ENCODE measurements around the gene EAF1. TPM values are rescaled to one million over a fixed set of nuclear protein-coding genes. Genes with fewer than 3 reads are reported as not detected.
"Not testable (repeated sequence)": the region's sequence is repeated elsewhere in the genome, so short reads cannot be mapped to it uniquely, and the experiment has no call there.

Gene EAF1
- total RNA-seq, 1 experiment from 2014 or later, result 9.9 TPM

DNA sequence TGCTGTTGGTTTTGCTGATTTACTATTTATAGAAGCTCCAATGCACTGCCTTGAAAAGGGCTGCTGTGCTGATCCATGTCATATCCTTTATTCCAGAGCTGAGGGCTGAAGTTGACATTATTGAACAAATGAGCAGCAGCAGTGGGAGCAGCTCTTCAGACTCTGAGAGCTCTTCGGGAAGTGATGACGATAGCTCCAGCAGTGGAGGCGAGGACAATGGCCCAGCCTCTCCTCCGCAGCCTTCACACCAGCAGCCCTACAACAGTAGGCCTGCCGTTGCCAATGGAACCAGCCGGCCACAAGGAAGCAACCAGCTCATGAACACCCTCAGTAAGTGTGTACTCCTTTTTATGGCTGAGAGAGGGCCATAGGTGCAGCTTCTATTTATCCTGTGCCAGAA, 8.8 kb downstream of the EAF1 start:
- Histone ChIP-seq H3K27me3 (no peaks in the 10 kb centered on the region), H3K9me3 (no peaks in the 10 kb centered on the region), H3K4me3 (no peak overlapping the region), H3K36me3 (peaks cover 45% of the 10 kb centered on the region)
- no peak for DNase-seq

DNA sequence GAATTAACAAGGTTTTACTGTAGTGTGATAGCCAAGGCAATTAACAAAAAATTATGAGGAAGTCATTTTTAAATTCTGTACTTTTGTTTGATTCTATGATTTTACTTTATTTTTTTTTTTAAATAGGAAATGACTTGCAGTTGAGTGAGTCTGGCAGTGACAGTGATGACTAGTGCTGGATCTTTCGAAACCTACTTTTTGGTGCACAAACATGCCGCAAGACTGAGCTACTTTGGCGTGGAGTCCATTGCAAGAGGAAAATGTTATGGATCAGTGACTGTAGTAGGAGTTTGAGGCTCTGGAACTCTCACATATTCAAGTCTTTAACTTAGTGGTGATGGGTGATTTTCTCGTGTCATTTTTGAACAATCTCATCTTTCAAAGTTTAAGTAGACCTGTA, 11.6 kb downstream of the EAF1 start:
- Histone ChIP-seq H3K36me3 (peaks cover 40% of the 10 kb centered on the region), H3K4me3 (no peak overlapping the region), H3K27me3 (no peaks in the 10 kb centered on the region), H3K9me3 (no peaks in the 10 kb centered on the region)
- DNase-seq, result peak; percentile 45

DNA sequence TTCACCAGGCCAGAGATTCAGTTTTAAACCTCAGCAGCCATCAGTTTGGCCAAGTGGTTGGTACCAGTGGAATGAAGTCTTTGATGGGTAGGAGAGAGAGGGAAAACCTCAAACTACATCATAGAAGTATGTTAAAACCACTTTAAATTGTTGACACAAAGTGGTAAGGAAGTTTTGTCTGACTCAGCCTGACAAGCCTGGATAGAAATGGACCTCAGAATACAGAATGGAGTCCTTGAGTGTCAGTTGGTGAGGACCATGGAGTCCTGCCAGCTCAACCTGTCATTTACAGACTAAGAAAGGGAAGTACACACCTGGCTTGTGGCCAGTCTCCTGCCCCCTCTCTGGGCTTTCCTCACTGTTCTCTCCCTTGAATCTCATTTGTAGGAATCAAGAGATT, 12.1 kb downstream of the EAF1 start:
- H3K4me3 ChIP-seq, result no peak overlapping the region
- DNase-seq, result peak; percentile 24
- no peaks in the 10 kb centered on the region for H3K27me3 ChIP-seq
- peaks cover 37% of the 10 kb centered on the region for H3K36me3 ChIP-seq
- H3K9me3 ChIP-seq, result no peaks in the 10 kb centered on the region

DNA sequence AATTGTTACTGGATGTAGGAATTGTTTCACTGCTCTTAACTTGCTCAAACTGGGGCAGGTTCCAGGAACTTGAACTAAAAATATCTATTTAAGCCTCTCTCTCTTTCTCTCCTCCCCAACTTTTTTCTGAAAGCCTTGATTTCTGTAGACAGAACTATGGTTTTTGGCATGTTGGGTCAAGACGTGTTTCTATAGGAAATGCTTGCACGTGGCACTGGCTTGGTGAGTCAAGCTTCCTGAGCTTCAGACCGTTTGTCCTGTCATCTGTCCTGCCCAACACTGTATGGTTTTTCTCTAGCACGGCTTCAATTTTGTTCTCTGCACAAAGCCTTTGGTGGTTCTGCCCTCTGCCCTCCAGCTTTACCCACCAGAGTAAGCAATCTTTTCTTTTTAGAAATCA, 13.5 kb downstream of the EAF1 start:
- peaks cover 31% of the 10 kb centered on the region for H3K36me3 ChIP-seq
- no peaks in the 10 kb centered on the region for H3K9me3 ChIP-seq
- no peaks in the 10 kb centered on the region for H3K27me3 ChIP-seq
- DNase-seq, result peak; percentile 28
- no peak overlapping the region for H3K4me3 ChIP-seq

DNA sequence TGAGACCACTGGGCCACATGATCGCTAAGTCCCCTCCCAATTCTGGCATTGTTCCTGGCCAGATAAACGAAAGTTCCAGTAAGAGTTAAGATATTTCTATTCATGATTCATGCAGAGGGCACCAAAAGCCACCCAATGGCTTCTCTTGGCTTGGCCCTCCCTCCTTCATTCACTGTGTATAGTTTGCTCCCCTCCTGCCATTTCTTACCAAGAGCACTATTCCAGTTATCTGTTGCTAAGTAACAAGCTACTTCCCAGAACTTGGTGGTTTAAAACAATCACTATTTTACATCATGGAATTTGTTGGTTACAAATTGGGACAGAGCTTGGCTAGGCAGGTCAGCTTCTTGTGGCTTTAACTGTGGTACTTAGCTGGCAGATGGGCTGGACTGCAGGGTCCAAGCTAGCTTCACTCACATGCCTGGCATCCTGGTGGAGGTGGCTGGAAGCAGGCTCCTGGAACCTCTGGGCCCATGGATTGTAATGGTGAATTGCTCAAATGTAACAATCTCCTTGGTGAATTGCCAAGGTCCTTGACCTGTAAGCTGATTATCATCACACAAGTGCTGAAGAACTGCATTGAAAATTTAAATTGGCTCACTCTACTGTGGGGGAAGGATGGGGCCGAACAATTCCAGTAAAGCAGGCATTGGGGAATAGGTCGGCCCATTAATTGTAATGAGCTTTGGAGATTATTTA, 16.6 kb downstream of the EAF1 start:
- Histone ChIP-seq H3K9me3 (no peaks in the 10 kb centered on the region), H3K27me3 (no peaks in the 10 kb centered on the region)
- no peak for DNase-seq

DNA sequence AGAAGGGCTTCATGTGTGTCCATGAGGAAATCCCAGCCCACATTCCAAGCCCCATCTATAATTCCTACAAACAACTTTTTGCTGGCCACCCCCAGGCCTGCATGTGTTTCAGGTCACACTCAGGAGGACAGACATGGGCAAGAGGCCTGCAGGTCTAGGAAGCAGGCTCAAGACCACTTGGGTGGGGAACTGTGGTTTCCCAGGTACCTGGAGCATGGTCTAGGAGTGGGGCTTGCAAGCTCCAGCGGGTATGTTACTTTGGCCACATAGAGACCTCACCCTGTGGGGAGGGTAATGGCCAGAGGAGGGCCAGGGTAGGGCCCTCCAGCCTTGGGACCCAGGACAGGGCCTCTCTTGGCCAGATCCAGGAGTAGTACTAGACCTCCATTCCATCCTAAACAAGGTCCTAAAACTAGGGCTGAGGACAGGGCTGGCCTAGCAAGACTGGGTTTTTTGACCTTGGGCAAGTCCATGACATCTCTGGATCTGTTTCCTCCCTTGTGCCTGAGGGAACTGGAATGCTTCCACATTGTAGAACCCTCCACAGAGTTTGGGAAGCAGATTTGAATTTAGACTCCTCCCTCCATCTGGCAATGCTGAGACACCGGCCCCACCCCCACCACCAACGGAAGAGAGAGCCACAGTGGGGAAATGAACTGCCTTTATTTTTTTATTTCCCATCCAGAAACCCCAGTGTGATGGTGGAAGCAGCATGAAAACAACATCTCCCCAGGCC, 22.3 kb downstream of the EAF1 start:
- Histone ChIP-seq H3K9me3 (no peaks in the 10 kb centered on the region), H3K4me3 (no peak overlapping the region), H3K36me3 (no peaks in the 10 kb centered on the region), H3K27me3 (no peaks in the 10 kb centered on the region)
- no peak for DNase-seq

More for the DNA sequence above, 16.6 kb downstream of the EAF1 start:
- Histone ChIP-seq H3K36me3 (peaks cover 17% of the 10 kb centered on the region), H3K4me3 (no peak overlapping the region)

DNA sequence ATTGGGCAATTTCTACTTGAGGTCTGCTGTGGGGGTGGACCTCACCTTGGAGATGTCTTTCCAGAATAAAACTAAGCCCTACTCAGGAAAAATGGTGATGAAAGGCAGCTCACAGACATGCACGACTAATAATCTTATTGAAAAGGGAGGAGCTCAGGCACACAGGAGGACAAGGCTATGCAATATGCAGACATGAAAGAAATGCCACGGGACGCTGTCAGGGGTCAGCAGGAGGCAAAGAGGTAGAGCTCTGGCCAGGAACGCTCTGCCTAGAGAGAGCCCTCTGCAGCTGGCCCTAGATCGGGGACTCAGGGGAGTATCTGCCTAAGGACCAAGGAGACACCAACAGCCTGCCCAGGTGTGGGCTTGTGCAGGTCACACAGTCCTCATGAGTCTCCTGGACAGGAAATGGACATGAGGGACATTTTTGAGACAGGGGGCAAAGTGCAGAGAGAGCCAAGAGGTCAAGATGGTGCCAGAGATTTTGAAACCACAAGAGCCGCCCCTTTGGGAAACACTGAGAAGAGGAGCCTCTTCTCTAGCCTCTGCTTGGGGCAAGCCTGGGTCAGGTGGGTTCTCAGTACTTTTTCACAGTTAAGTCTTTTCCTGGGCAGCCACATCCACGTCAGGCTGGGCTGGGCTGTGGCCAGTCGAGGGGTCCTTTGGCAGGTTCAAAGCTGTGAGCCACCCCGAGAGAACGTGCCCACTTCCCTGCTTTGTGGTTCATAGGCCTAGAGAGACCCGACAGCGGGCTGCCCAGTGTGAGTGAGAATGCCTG, 23.2 kb downstream of the EAF1 start:
- no peaks in the 10 kb centered on the region for H3K27me3 ChIP-seq
- no peaks in the 10 kb centered on the region for H3K9me3 ChIP-seq
- no peak for DNase-seq
- H3K4me3 ChIP-seq, result no peak overlapping the region
- H3K36me3 ChIP-seq, result no peaks in the 10 kb centered on the region

DNA sequence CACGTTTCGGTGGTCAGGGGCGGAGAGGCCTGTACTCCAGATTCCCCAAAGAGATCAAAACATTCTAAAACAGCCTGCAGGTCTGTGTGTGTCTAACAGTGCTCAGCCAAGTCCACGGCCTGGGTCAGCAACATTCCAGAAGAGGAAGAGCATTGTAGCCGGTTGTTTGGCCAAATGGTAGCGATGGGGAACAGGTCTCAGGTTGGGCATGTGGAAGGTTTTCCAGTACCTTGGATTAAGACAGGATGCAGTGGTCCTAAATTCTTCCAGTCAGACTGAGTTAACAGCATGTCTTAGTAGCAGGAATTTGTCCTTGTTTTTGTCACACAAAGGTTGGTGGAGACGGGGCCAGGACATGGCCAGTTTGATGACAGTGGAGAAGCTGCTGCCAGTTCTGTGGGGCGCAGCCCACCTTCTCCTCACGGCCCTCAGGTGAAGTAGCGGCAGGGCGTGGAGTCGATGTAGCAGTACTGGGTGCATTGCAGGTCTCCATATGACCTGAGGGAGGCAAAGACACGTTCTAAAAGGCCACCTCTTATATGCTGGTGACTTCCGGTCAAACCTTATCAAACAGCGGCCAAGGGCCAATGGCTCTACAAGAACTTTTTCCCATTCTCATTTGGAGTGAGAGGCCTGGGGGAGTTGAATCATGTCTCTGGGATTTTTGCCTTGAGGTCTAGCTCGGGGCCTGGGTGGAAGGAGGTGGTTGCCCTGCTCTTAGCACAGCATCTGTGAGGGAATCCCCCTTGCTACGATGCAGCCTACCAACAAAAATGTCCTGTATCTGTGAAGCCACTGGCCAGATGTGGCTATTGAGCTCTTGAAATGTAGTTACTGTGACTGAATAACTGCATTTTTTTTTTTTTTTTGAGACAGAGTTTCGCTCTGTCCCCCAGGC, 24.1 kb downstream of the EAF1 start:
- no peak for DNase-seq
- no peaks in the 10 kb centered on the region for H3K36me3 ChIP-seq

DNA sequence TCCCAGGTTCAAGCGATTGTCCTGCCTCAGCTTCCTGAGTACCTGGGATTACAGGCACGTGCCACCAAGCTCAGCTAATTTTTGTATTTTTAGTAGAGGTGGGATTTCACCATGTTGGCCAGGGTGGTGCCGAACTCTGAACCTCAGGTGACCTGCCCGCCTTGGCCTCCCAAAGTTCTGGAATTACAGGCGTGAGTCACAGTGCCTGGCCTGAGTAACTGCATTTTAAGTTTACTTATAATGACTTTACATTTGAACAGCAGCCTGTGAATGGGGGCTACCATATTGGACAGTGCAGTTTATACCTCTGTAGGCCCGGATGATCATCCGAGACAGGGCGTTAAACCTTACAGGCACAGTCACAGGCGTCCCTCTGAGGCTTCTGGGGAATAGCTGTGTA, 24.8 kb downstream of the EAF1 start:
- no peak for DNase-seq
- H3K9me3 ChIP-seq, result no peaks in the 10 kb centered on the region
- H3K27me3 ChIP-seq, result no peaks in the 10 kb centered on the region
- H3K4me3 ChIP-seq, result no peak overlapping the region
- H3K36me3 ChIP-seq, result no peaks in the 10 kb centered on the region

More for the DNA sequence above, 24.1 kb downstream of the EAF1 start:
- H3K9me3 ChIP-seq, result no peaks in the 10 kb centered on the region
- H3K27me3 ChIP-seq, result no peaks in the 10 kb centered on the region
- no peak overlapping the region for H3K4me3 ChIP-seq

DNA sequence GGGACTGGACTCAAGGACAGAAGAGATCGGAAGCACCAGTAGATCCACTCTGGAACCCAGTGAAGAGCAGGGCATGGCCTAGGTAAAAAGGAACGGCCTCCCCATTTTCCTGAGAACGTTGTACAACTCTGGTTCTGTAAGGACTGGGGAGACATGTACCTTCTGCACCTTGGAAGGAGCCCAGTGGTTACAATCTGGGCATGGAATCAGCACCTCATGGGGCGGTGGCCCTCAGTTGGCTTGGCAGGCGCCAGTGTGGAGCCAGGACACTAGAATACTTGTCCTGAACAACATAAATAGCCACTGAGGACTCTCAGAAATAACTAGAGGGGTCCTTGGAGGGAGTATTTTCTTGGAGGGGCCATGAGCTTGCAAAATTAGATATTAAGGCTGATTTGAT, 25.6 kb downstream of the EAF1 start:
- H3K4me3 ChIP-seq, result no peak overlapping the region
- H3K9me3 ChIP-seq, result no peaks in the 10 kb centered on the region
- no peak for DNase-seq
- H3K36me3 ChIP-seq, result no peaks in the 10 kb centered on the region
- no peaks in the 10 kb centered on the region for H3K27me3 ChIP-seq

DNA sequence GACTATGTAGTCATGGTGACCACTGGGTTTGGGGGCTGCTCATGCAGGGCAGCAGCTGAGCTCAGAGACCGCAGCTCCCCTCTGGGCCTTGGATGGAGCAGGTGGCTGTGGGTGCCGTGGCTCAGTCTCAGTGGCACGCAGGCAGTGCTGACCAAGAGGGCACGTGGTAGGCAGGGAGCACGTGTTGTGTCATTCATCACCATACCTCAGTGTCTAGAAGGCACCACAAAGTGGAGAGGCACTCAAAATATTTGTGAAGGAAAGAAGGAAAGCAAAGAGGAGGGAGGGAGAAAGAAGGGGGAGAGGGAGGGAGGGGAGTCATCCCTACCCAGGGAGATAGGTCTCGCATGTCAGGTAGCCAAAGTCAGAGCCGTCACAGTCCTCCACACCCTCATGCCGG, 26.1 kb downstream of the EAF1 start:
- H3K4me3 ChIP-seq, result no peak overlapping the region
- no peak for DNase-seq
- H3K36me3 ChIP-seq, result no peaks in the 10 kb centered on the region
- H3K9me3 ChIP-seq, result no peaks in the 10 kb centered on the region
- no peaks in the 10 kb centered on the region for H3K27me3 ChIP-seq

DNA sequence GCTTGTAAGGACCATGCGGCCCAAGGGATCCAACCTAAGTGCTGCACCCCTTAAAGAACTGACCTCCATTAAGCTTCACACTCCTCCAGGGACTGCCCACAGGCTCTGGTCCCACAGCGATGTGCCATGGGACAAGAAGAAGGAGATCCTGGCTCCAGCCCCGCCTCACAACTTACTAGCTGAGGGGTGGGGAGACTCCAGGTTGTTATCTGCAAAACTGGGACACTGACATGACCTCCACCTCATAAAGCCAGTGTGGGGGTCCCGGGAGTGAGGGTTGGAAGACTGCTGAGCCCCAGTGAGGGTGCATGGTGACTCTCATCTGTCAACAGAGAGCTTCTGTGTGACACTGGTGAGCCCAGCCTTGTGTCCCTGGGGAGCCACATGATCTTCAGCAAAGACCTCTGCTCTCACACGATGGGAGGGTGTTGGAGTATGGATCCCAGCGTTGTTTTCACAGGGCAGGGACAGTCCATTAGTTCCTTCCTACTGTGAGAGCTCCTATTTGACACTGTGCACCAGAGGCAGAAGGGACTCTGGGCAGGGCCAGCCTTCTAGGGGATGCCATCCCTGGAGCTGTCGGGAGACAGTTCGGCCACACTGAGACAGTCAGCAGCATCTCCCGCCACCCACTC, 26.7 kb downstream of the EAF1 start:
- H3K27me3 ChIP-seq, result no peaks in the 10 kb centered on the region
- H3K9me3 ChIP-seq, result no peaks in the 10 kb centered on the region
- no peak overlapping the region for H3K4me3 ChIP-seq
- no peak for DNase-seq
- no peaks in the 10 kb centered on the region for H3K36me3 ChIP-seq

DNA sequence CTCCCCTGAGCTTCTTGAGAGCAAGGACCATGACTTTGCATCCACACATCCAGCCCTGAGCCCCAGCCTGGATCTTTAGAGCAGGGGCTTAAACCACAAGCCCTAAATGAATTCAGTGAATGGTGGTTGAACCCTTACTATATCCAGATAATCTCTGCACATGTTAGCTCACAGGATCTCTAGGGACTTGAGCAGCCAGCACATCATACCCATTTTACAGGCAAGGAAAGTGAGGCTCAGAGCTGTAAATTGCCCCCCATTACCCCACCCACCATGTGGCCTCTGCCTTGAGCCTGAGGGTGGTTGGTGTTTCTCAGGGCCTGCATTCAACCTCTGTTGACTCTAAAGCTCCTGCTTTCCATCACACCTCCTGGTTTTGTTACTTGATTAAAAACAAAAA, 27.6 kb downstream of the EAF1 start:
- Histone ChIP-seq H3K4me3 (no peak overlapping the region), H3K27me3 (no peaks in the 10 kb centered on the region), H3K9me3 (no peaks in the 10 kb centered on the region), H3K36me3 (no peaks in the 10 kb centered on the region)
- DNase-seq, result no peak

DNA sequence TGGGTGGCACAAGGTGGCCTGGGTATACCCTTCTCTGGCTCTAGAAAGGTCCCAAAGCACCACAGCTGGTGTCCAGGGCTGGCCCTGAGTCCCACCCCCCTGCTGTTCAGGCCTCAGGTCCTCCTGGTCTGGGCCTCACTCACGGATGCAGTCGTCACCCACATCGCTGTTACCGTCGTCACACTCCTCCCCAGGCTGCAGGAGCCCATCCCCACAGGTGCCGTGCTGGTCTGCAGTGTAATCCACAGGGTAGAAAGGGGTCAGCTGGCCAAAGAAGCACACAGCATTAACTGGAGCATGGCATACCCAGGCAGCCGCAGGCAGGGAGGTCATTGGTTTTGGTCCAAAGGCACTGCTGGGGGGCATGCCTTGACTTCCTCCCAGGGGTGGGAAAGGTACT, 28.4 kb downstream of the EAF1 start:
- Histone ChIP-seq H3K4me3 (no peak overlapping the region), H3K36me3 (no peaks in the 10 kb centered on the region), H3K9me3 (no peaks in the 10 kb centered on the region), H3K27me3 (no peaks in the 10 kb centered on the region)
- DNase-seq, result no peak

DNA sequence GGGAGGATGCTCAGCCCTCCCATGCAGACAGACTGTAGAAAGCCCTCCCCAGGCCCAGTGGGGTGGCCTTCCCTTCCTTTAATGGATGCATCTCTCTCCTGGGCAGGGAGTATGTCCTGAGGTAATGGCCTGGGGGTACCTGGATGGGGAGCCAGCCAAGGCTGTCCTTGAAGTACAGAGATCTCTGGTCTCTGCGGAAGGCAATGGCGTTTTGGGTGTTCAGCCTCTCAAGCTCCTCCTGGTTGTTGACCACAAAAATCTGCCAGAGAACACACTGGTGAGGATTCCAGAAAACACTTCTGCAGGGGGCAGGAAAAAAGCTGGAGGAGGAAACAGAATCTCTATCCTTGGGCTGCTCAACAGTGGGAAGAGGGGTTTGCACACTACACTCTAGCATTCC, 28.9 kb downstream of the EAF1 start:
- no peak for DNase-seq
- H3K36me3 ChIP-seq, result no peaks in the 10 kb centered on the region
- H3K4me3 ChIP-seq, result no peak overlapping the region
- H3K27me3 ChIP-seq, result no peaks in the 10 kb centered on the region
- H3K9me3 ChIP-seq, result no peaks in the 10 kb centered on the region

DNA sequence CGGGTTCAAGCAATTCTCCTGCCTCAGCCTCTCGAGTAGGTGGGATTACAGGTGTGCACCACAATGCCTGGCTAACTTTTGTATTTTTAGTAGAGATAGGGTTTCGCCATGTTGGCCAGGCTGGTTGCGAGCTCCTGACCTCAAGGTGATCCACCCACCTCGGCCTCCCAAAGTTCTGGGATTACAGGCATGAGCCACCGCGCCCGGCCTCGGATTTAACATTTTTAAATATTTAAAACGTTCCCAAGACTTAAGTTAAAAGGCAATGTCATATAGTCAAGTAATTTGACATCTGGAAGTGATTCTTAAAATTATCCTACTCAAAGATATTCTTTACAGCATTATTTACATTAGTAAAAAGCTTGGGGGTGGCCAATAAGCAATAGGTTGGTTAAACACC, 29.5 kb downstream of the EAF1 start:
- H3K4me3 ChIP-seq, H3K27me3 ChIP-seq, H3K36me3 ChIP-seq, DNase-seq, H3K9me3 ChIP-seq: not testable (repeated sequence)

Measured in MG63 (cell line).